H9 (cell line): Measurements from ENCODE around the gene DERL2. TPM values are rescaled to one million over a fixed set of nuclear protein-coding genes. Genes with fewer than 3 reads are reported as not detected.

Experiments used
- DNase-seq: peaks from one replicate; pipeline ENCODE4 v3.0.0-alpha.2; 2017
- H2AFZ ChIP-seq: one replicate; pipeline ENCODE4 v1.6.1; 2013; ENCODE audit warnings: mild to moderate bottlenecking, low read length, control low read depth, moderate library complexity
- H2AK5ac ChIP-seq: 2 replicates; pipeline ENCODE4 v1.6.1; 2013; ENCODE audit warnings: low read length, control low read depth, mixed read lengths; ENCODE audit not compliant: insufficient read length
- H2BK120ac ChIP-seq: one replicate; pipeline ENCODE4 v1.6.1; 2013; ENCODE audit warnings: low read depth, mild to moderate bottlenecking, low read length, control low read depth, inconsistent platforms; ENCODE audit not compliant: poor library complexity, severe bottlenecking
- H2BK12ac ChIP-seq: 2 replicates; pipeline ENCODE4 v1.6.1; 2013; ENCODE audit warnings: low read length, control low read depth, mixed read lengths, low read depth; ENCODE audit not compliant: insufficient read length
- H2BK15ac ChIP-seq: 2 replicates; pipeline ENCODE4 v1.6.1; 2013; ENCODE audit warnings: low read depth, low read length, control low read depth
- H2BK20ac ChIP-seq: one replicate; pipeline ENCODE4 v1.6.1; 2013; ENCODE audit warnings: low read depth, mild to moderate bottlenecking, low read length, control low read depth, inconsistent platforms; ENCODE audit not compliant: poor library complexity, severe bottlenecking
- H2BK5ac ChIP-seq: 2 replicates; pipeline ENCODE4 v1.6.1; 2013; ENCODE audit warnings: low read length, control low read depth, mixed read lengths; ENCODE audit not compliant: insufficient read length
- H3K14ac ChIP-seq: 2 replicates; pipeline ENCODE4 v1.6.1; 2013; ENCODE audit warnings: low read length, control low read depth; ENCODE audit not compliant: insufficient read depth
- H3K18ac ChIP-seq: 2 replicates; pipeline ENCODE4 v1.6.1; 2013; ENCODE audit warnings: low read depth, mild to moderate bottlenecking, mixed read lengths, low read length, control low read depth; ENCODE audit not compliant: insufficient read length
- H3K23ac ChIP-seq: 2 replicates; pipeline ENCODE4 v1.6.1; 2013; ENCODE audit warnings: low read length, control low read depth, mixed read lengths, low read depth; ENCODE audit not compliant: insufficient read length
- H3K23me2 ChIP-seq: 2 replicates; pipeline ENCODE4 v1.6.1; 2013; ENCODE audit warnings: low read depth, mild to moderate bottlenecking, mixed read lengths, low read length, control low read depth; ENCODE audit not compliant: insufficient read length, poor library complexity, severe bottlenecking
- H3K27ac ChIP-seq: 2 replicates; pipeline ENCODE4 v1.5.1; 2013; ENCODE audit warnings: low read length, control low read depth, mixed read lengths, low read depth; ENCODE audit not compliant: insufficient read length
- H3K27me3 ChIP-seq: 2 replicates; pipeline ENCODE4 v1.6.1; 2013; ENCODE audit warnings: low read length, control low read depth, inconsistent platforms; ENCODE audit not compliant: insufficient read depth
- H3K4ac ChIP-seq: 2 replicates; pipeline ENCODE4 v1.6.1; 2013; ENCODE audit warnings: low read depth, mild to moderate bottlenecking, control low read depth, inconsistent platforms, low read length, moderate library complexity
- H3K4me1 ChIP-seq: 2 replicates; pipeline ENCODE4 v1.6.1; 2013; ENCODE audit warnings: low read length, control low read depth, inconsistent platforms; ENCODE audit not compliant: insufficient read depth
- H3K4me2 ChIP-seq: 2 replicates; pipeline ENCODE4 v1.6.1; 2013; ENCODE audit warnings: low read length, control low read depth, mixed read lengths; ENCODE audit not compliant: insufficient read length, insufficient read depth
- H3K56ac ChIP-seq: 2 replicates; pipeline ENCODE4 v1.6.1; 2013; ENCODE audit warnings: low read depth, mild to moderate bottlenecking, mixed read lengths, low read length, control low read depth; ENCODE audit not compliant: insufficient read length
- H3K79me1 ChIP-seq: 2 replicates; pipeline ENCODE4 v1.6.1; 2013; ENCODE audit warnings: low read depth, mild to moderate bottlenecking, moderate library complexity, low read length, control low read depth, inconsistent platforms; ENCODE audit not compliant: insufficient read depth, poor library complexity, severe bottlenecking
- H3K79me2 ChIP-seq: 2 replicates; pipeline ENCODE4 v1.6.1; 2013; ENCODE audit warnings: low read length, control low read depth, inconsistent platforms; ENCODE audit not compliant: insufficient read depth
- H3K9ac ChIP-seq: 2 replicates; pipeline ENCODE4 v1.6.1; 2013; ENCODE audit warnings: low read length, control low read depth, mixed read lengths; ENCODE audit not compliant: insufficient read length; ENCODE audit errors: extremely low read depth
- H3K9me3 ChIP-seq: one replicate; pipeline ENCODE4 v1.6.1; 2013; ENCODE audit warnings: low read depth, low read length, inconsistent platforms; ENCODE audit not compliant: control insufficient read depth
- H3T11ph ChIP-seq: one replicate; pipeline ENCODE4 v1.6.1; 2013; ENCODE audit warnings: mild to moderate bottlenecking, low read length, control low read depth, inconsistent platforms
- H4K20me1 ChIP-seq: one replicate; pipeline ENCODE4 v1.6.1; 2013; ENCODE audit not compliant: control insufficient read depth, insufficient read length, insufficient read depth
- H4K5ac ChIP-seq: 2 replicates; pipeline ENCODE4 v1.6.1; 2013; ENCODE audit warnings: low read depth, mild to moderate bottlenecking, mixed read lengths, low read length, control low read depth; ENCODE audit not compliant: insufficient read length
- H4K8ac ChIP-seq: replicated peaks from 2 replicates; pipeline ENCODE4 v1.6.1; 2013; ENCODE audit warnings: low read length, control low read depth, mixed read lengths, low read depth; ENCODE audit not compliant: insufficient read length
- H4K91ac ChIP-seq: 2 replicates; pipeline ENCODE4 v1.6.1; 2013; ENCODE audit warnings: low read depth, mild to moderate bottlenecking, moderate library complexity, mixed read lengths, low read length, control low read depth; ENCODE audit not compliant: insufficient read length
- H3K27ac Mint-ChIP-seq, 3 experiments: 2 replicates in 2 of 3; 3 replicates in 1 of 3; pipeline ENCODE4 v1.8.0; 2020 to 2021; ENCODE audit warnings: mixed read lengths in 3 of 3, mild to moderate bottlenecking in 1 of 3, moderate library complexity in 1 of 3
- H3K27me3 Mint-ChIP-seq: 2 replicates; pipeline ENCODE4 v1.8.0; 2021; ENCODE audit warnings: low read depth, mild to moderate bottlenecking, moderate library complexity, mixed read lengths
- H3K36me3 Mint-ChIP-seq, 3 experiments: 2 replicates in 2 of 3; 3 replicates in 1 of 3; pipeline ENCODE4 v1.8.0; 2020 to 2021; ENCODE audit warnings: low read depth in 3 of 3, mixed read lengths in 3 of 3; ENCODE audit not compliant: insufficient read depth in 1 of 3
- H3K4me1 Mint-ChIP-seq, 2 experiments: 2 replicates each; pipeline ENCODE4 v1.8.0; 2020; ENCODE audit warnings: mixed read lengths in 2 of 2
- H3K4me3 Mint-ChIP-seq, 2 experiments: 2 replicates in 1 of 2; 3 replicates in 1 of 2; pipeline ENCODE4 v1.8.0; 2020 to 2021; ENCODE audit warnings: mild to moderate bottlenecking in 2 of 2, mixed read lengths in 2 of 2, moderate library complexity in 1 of 2
- H3K9me3 Mint-ChIP-seq, 2 experiments: 2 replicates in 1 of 2; 3 replicates in 1 of 2; pipeline ENCODE4 v1.8.0; 2020; ENCODE audit warnings: mild to moderate bottlenecking in 2 of 2, mixed read lengths in 2 of 2, moderate library complexity in 1 of 2
- CTCF ChIP-seq: fragments of 200-600 bp; sonication (generic); conservative IDR thresholded peaks from 3 replicates; pipeline ENCODE4 v1.8.0; 2021; ENCODE audit warnings: antibody characterized with exemption, mild to moderate bottlenecking
- WGBS: extraction: QIAGEN DNeasy Blood & Tissue Kit; methylation state at CpG from one replicate; pipeline ENCODE4 v1.1.7; 2013; ENCODE audit warnings: missing lambda C conversion rate, low lambda C conversion rate, mixed read lengths; ENCODE audit not compliant: insufficient read length; ENCODE audit errors: extremely low coverage; 5-methylcytosine and 5-hydroxymethylcytosine counted together
- total RNA-seq: library from RNA; stranded (reverse); gene quantifications from 2 replicates; pipeline ENCODE4 v1.2.1, GENCODE V29; 2021

The DERL2 gene
- total RNA-seq, 1 experiment from 2014 or later, result 83.2 TPM

GRCh38 chr17:5516060-5516792 is 30.2 kb upstream of the DERL2 start:
- Histone ChIP-seq H2BK5ac (no peak overlapping the region), H3K4ac (no peak overlapping the region), H4K5ac (no peak overlapping the region), H3K27ac (no peak overlapping the region), H3T11ph (no peak overlapping the region), H2AFZ (no peak overlapping the region), H3K79me2 (no peaks in the 10 kb centered on the region), H2BK15ac (no peak overlapping the region), H2AK5ac (no peak overlapping the region), H3K23me2 (no peaks in the 10 kb centered on the region), H4K8ac (no peak overlapping the region), H3K27me3 (no peaks in the 10 kb centered on the region), H3K4me2 (no peak overlapping the region), H2BK12ac (no peak overlapping the region), H2BK20ac (no peak overlapping the region), H3K56ac (no peak overlapping the region), H3K9me3 (no peaks in the 10 kb centered on the region), H3K4me1 (no peaks in the 10 kb centered on the region), H4K20me1 (no peaks in the 10 kb centered on the region), H3K9ac (no peak overlapping the region), H3K23ac (no peak overlapping the region), H4K91ac (no peak overlapping the region), H3K79me1 (no peaks in the 10 kb centered on the region), H3K14ac (no peak overlapping the region), H2BK120ac (no peak overlapping the region), H3K18ac (no peak overlapping the region)
- no CpG with 5 or more reads among the region's 5 CpGs for WGBS
- Mint-ChIP-seq H3K4me1 (peaks cover 4 to 5% of the 10 kb centered on the region in 2 experiments; a peak in 1 of 4 replicates), H3K4me3 (no peak overlapping the region; a peak in 1 of 5 replicates), H3K27ac (no peak overlapping the region), H3K36me3 (no peaks in the 10 kb centered on the region), H3K27me3 (peaks cover 20% of the 10 kb centered on the region), H3K9me3 (no peaks in the 10 kb centered on the region)
- TF ChIP-seq CTCF, result no peak
- DNase-seq, result no peak
